Jurkat, Clone E6-1 (cell line): ENCODE results near the gene GALNT18. TPM values are rescaled to one million over a fixed set of nuclear protein-coding genes. Genes with fewer than 3 reads are reported as not detected.

Experiments
- DNase-seq: peaks from one replicate; pipeline ENCODE4 v3.0.0-alpha.2; 2011; ENCODE audit warnings: low read depth, low spot score
- H3K4me3 ChIP-seq: 2 replicates; pipeline ENCODE4 v1.5.1; 2011; ENCODE audit warnings: mild to moderate bottlenecking, low read length, control low read depth, moderate library complexity
- polyA plus RNA-seq: library from polyadenylated mRNA; unstranded; fragments of >200 nt; gene quantifications from one replicate; pipeline ENCODE4 v1.2.1, GENCODE V29; 2012; ENCODE audit warnings: missing spikeins; ENCODE audit not compliant: insufficient read length, insufficient read depth

The GALNT18 gene
- 15.7 TPM for polyA plus RNA-seq

DNA sequence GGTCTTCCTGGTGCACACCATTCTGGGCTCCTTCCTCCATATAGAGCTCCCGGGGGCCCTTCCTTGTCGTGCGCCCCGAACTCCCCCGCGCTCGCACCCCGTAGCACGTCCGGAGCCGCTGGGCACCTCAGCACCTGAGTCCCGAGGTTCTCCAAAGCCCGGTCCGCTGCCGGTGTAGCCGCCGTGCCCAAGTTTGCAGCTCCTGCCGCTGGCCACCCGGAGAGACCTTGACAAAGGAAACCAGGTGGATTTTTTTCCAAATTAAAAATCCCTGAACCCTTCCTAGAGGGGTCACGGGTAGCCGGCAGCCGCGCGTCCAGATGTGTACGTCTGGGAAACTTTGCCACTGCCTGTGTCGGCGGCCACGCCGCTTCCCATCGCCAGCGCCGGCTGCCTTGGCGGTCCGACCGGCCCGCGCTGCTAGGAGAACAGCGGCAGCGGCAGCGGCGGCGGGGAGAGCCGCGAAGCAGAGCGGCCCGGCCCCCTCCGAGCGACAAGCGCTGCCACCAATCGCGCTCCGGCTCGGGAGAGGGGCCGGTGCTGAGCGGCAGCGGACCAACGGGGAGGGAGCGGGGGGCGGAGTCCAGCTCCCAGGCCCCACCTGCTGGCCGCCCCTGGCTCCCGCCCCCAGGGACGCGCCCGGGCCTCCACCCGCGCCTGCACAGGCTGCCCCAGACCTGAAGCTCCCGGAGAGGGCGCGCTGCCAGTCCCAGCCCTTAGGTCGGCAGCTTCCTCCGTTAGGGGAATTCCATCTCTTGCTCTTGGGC is at the start of gene GALNT18:
GALNT18 (minus strand) TSS at position 433 of the 767 bp plus-strand sequence.
- peak; percentile 87 for DNase-seq
- H3K4me3 ChIP-seq: peak within 1 kb of the TSS; percentile 80

DNA sequence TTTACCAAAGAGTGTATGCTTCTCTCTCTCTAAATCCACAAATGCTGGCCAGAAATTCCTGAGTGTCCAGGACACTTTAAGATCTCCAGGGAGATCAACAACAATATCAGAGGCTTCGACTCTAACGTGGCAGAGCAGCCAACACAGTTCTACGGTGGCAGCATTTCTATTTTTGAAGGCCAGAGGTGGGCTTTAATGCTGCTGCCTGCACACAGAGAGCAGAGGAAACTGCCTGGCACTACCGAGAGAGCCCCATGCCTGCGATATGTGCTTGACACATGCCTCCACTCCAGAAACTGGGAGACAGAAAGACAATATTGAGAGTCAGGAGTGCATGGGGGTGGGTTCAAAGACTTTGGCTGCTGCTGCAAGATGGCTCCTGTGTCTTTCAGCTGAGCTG is 48.8 kb upstream of the GALNT18 start:
- DNase-seq: no peak
- no peak overlapping the region for H3K4me3 ChIP-seq

DNA sequence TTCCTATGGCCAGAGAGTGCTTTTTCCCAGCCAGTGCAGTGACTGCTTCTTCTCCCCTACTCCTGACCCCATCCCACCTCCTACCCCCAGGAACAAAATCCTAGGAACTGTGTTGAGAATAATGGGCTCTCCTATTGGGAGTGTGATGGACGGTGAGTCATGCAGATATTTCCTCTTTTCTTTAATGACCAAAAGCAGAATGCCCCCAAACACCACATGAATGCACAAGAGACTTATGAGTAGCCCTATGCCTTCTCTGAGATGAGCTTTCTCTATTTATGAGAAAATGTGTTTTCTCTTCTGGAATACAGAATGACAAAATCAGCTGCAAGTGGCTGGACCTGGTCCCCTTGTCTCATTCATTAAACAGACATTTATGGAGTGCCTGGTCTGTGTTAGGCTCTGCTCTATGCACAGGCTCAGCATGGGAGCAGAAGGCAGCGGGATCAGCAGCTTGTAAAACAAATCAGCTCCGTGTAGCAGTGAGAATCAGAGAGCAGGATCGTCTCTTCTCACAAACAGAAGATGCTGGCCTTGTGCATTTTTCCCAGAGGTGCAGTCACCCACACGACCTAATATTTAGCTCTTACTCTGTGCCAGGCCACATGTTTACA is 47.5 kb upstream of the GALNT18 start:
- DNase-seq: no peak
- H3K4me3 ChIP-seq: no peak overlapping the region

DNA sequence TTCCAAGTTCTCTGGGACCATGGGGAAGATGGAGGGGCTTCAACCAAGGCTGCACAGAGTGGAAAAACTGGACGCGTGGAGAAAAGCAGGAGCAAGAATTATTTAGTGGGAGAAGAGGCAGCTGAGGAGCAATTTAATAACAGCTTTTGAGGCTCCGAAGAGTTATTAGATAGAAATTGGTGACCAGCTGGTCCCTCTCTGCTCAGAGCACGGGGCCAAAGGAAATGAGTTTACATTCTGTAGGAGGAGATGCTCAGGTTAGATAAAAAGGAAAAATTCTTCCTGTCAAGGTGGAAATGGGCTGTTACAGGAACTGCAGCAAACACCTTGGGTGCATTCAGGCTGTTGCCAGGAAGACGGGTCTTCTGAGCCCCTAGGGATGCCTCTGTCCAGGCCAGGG is 47.0 kb upstream of the GALNT18 start:
- no peak for DNase-seq
- no peak overlapping the region for H3K4me3 ChIP-seq

DNA sequence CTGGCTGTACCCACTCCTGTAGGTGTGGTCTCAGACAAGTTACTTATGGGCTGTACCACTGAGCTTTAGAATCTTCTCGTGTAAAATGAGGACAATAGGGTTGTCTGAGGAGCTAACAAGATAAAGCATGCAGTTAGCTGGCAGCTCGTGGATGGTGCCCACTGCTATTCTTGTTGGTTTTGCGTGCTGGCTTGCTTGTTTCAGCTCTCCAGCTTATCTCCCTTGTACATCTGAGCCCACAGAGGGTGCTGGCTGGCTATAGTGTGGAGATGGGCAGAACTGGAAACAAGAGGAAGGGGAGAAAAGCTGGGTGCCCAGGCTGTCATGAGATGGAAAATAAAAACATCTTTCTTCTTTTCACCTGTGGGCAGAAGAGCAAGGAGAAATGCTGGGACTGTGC is 46.5 kb upstream of the GALNT18 start:
- H3K4me3 ChIP-seq: no peak overlapping the region
- DNase-seq: no peak

DNA sequence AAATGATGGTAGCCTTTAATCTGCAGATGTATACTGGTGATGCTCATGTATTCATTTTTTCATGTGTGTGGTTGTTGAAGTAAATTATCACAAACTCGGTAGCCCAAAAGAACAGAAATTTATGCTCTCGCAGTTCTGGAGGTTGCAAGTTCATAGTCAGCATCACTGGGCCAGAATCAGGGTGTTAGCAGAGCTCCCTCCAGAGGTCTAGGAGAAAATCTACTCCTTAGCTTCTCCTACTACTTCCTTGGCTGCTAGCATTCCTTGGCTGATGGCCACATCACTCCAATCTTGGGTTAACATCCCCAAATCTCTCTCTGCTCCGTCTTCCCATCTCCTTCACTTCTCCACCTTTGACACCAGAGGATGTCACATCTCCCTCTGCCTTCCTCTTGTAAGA is 45.3 kb upstream of the GALNT18 start:
- DNase-seq: no peak

DNA sequence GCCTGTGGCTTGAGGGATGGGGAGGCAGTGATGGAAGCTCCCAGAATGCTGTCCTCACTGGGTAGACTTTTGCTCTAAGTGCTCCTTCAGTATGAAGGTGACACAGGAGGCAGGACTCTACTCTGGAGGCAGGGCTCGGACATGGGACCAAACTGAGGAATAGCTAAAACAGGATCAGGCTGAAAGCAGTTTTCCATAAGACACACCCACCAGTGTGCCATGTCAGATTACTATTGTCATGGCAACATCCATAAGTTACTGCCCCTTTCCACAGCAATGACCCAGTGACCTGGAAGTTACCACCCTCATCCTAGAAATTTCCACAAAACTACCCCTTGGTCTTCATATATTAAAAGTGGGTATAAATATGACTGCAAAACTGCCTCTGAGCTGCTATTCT is 43.6 kb upstream of the GALNT18 start:
- DNase-seq: no peak
- H3K4me3 ChIP-seq: no peak overlapping the region

More for the DNA sequence above, 45.3 kb upstream of the GALNT18 start:
- H3K4me3 ChIP-seq: no peak overlapping the region

DNA sequence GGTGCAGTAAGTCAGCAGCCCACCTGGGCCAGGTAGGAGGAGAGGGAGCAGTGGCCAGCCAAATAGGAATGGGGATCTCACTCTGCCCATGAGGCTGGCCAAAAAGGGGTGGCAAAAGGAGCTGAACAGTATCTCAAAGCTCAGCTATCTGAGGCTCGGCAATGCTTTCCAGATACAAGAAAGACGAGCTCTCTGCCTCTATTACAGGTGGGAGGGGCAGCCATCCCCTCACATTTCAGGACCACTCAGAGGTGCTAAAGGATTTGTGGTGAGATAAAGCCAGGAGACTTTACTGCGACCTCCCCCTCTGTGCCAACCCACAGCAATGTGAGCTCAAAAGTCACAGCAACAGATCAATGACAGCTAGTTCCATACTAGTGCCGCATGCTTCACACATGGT is 42.1 kb upstream of the GALNT18 start:
- no peak overlapping the region for H3K4me3 ChIP-seq
- DNase-seq: no peak

DNA sequence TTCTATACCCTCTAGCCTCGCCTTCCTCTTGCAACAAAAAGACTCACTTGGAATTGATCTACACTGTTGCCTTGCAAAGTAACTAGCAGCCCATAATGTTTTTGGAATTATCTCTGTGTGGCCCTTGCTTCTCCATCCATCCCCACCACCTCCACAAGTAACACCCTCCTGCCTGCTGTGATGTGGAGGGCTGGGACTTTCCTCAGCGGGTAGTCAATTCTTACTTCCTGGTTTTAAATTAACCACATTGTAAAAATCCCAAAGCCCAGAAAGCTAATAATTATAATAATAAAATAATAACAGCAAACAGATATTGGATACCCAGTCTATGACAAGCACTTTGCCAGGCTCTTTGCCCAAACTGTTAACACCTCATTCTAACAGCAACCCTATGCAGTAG is 40.8 kb upstream of the GALNT18 start:
- no peak overlapping the region for H3K4me3 ChIP-seq
- no peak for DNase-seq

DNA sequence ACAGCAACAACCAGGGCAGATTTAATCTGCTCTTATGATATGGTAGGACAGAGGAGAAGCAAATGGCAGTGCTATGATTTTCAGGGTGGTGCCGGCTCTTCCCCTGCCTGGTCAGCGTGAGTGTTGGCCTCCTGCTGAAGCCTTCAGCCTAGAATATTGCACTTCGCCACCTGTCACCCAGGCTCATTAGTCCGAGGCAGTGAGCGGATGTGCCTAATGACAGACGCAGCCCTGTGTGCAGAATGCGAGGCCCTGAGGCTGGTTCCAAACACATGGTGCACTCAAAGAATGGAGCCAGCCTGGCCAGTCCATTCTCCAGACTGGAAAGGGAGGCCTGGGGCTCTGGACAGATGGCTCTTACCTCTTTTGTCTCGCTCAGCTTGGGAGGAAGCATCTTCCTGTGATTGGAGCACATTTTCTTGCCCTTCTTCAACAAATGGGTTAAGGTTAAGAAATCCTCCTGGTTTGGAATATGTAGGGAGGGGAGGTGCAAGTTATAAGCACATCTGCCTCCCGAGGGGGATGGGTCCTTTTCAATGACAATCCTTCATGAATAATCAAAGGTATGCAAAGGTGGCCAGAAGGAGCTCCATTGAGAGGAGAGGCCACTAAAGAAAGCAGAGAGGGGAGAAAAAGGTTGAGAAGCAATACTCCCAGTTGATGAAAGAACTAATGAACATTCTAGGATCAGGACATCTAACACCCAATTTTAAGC is 39.7 kb upstream of the GALNT18 start:
- no peak for DNase-seq
- no peak overlapping the region for H3K4me3 ChIP-seq

DNA sequence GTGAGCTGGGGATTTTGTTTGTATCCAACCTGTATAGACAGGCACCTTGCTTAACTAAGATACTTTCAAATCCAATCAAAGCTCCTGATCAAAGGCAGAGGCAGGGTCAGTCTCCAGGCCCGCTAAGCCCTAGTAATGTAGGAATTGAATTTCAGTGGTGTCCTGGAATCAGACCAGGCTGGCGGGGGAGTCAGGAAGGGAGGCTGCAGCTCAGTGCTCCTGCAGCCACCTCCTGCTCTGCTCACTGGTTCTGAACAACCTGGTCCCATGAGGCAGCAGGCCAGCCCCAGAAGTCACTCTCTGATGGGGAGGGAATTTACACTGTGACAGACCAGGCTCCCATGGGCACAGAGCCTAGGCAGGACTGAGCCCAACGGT is 38.5 kb upstream of the GALNT18 start:
- no peak overlapping the region for H3K4me3 ChIP-seq
- DNase-seq: no peak

DNA sequence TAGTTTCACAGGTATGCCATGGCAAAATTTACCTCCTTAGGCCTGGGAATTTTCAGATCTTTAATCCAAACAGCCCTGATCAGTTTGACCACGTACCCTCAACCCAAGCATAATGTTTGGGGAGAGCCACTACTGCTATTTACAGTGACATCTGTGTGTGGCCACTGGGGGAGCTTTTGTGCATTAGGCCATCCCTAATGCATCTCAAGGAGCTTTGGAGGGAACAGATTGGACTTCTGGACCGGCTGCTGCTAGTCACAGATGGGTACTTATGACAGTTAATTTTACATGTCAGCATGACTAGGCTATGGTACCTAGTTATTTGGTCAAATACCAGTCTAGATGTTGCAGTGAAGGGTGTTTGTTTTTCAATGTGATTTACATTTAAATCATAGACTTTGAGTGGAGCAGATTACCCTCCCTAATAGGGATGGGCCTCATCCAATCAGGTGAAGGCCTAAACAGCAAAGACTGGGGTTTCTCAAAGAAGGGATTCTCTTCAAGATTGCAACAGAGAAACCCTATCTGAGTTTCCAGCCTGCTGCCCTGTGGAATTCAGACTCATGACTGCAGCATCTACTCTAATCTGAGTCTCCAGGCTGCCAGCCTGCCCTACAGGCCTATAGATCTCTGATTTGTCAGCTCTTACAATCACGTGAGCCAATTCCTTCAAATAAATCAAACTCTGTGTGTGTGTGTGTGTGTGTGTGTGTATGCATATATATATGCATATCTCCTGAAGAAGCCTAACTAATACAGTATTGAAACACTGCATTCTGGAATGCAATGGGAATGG is 38.0 kb upstream of the GALNT18 start:
- H3K4me3 ChIP-seq: no peak overlapping the region
- no peak for DNase-seq

DNA sequence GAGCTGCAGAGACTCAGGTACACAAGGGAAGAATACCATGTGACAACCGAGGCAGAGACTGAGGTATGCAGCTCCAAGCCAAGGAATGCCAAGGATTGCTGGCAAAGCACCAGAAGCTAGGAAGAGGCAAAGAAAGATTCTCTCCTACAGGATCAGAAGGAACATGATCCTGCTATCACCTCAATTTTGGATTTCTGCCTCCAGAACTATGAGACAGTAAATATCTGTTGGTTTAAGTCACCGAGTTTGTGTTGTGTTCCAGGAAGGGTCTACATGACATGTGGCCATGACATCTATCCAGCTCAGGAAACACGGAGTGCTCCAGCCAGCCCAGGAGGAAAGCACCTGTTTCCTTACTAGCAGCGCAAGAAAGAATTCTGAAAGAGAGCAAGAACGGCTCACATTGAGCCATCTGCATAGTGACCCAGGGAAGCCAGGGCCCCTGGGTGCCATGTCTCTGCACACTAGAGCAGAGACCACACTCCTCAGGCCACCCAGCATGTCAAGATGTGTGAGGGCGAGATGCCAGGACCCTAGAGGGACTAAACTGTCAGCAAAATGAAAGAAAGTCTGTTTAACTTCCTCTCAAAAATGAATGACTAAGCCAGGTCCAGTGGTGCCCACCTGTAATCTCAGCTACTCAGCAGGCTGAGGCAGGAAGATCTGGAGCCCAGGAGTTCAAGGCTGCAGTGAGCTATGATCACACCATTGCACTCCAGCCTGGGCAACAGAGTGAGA is 35.6 kb upstream of the GALNT18 start:
- no peak overlapping the region for H3K4me3 ChIP-seq
- no peak for DNase-seq

DNA sequence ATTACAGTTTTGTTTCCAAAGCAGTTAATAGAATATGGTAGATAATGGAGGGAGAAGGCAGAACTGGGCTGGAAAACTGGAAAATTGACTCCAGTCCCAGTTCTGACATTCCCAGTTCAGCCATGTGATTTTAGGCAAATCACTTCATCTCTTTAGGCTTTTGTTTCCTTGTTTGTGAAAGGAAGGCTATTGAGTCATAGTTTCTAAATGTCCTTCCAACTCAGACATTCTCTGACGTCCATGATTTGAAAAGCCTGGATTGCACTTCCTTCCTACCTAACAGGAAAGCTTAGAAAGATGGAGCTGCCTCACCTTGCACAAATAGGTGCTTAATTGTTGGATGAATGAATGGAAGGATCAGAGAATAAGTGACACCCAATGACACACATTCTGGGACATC is 19.8 kb upstream of the GALNT18 start:
- DNase-seq: no peak

DNA sequence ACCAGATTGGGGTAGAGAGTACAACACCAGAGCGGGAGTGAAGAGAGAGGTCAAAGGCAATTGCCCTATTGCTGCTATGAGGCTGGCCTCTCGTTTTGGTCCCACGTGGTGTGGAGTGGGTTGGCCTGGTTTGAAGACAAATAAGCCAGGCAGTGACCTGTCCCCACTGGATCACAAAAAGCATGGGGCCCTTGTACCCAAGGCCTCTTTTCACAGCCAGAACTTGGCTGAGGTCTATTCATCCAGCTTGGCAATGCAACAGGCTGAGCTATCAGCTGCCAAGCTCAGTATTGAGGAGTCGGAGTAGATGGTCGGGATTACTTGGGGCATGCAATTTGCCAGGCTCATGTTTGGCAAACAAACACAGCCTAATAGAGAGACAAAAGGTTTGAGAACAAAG is 19.2 kb upstream of the GALNT18 start:
- no peak overlapping the region for H3K4me3 ChIP-seq
- DNase-seq: no peak

More for the DNA sequence above, 19.8 kb upstream of the GALNT18 start:
- H3K4me3 ChIP-seq: no peak overlapping the region

DNA sequence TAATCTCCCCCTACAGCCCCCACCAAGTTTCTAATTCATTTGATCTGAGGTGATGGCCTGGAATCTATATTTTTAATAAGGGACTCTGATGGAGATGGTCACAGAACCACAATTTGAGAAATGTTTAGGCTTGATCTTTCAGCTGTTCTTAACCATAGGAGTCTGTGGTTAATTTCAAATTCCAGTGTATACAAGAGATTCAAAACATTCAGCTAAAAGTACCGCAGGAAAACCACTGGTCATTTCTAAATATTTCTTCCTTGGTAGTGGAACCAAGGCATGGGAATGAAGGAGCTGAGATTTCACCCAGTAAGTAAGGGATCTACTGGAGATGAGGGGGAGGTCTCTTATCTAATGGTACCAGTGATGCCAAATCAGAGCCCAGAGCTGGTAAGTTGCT is 18.3 kb upstream of the GALNT18 start:
- no peak overlapping the region for H3K4me3 ChIP-seq
- DNase-seq: no peak

DNA sequence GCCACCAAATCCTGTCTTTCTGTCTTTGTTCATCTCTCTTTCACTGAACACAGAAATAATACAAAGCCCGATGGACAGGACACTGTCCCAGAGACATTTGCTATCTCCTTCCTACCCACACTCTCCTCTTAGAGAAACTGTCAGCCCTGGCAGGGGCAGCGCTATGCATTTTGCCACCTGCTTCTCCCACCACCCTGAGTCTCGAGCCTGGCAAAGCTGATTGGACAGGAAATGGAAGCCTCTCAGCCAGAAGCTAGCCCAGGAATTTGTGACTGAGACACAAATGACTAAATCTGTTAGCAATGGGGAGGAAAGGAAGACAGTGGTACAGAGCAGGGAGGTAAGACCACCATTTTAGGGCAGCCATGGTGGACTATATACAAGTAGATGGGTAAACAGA is 14.9 kb upstream of the GALNT18 start:
- H3K4me3 ChIP-seq: no peak overlapping the region
- DNase-seq: no peak

DNA sequence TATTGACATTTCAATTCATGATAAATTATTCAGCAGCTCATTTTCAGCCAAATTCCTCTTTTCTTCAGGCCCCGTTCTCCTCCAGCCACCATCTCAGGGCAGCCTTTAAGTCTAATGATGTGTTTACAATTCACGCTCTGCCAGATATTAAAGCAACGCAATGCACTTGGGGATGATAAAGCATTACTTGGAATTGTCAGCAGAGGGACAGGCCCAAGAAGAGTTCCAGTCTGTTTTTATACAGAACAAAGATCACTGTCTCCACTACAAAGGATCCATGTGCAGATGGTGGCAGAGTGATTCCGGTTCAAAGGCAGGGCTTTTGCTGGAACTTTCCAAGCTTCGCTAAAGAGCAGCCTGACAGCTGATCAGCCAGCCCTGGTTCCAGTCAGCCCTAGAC is 13.6 kb upstream of the GALNT18 start:
- DNase-seq: no peak
- no peak overlapping the region for H3K4me3 ChIP-seq

DNA sequence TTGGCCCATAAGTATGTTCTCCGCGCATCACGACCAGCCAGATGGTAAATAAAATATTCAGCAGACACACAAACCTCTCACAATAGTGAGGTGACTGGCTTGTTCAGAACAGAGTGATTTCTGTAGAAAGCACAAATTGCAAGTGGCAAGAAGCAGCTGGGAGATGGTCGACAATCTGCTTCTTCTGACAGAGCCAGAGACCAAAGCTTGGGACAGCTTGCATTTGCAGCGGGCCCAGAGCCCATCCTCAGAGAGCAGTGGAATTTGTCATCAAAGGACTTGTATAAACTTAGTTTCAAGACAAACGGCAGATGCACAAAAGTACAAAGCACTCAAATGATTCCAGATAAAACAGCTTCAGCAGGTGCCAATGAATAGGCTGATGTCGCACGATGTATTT is 7.6 kb upstream of the GALNT18 start:
- no peak for DNase-seq
- no peak overlapping the region for H3K4me3 ChIP-seq
